Mononuclear cell (primary cell): ENCODE measurements around the gene TCTN1. TPM values are rescaled to one million over a fixed set of nuclear protein-coding genes. Genes with fewer than 3 reads are reported as not detected.
"Not testable (repeated sequence)": the region's sequence is repeated elsewhere in the genome, so short reads cannot be mapped to it uniquely, and the experiment has no call there.

Source experiments
- H3K27me3 ChIP-seq: 2 replicates; pipeline ENCODE4 v1.6.0; 2011; ENCODE audit warnings: low read length, control low read depth; ENCODE audit not compliant: insufficient read depth
- H3K4me1 ChIP-seq: 2 replicates; pipeline ENCODE4 v1.5.1; 2011; ENCODE audit warnings: mild to moderate bottlenecking, low read length, control low read depth; ENCODE audit not compliant: insufficient read depth
- H3K4me3 ChIP-seq: 2 replicates; pipeline ENCODE4 v1.5.1; 2011; ENCODE audit warnings: mild to moderate bottlenecking, low read length, moderate library complexity
- H3K9me3 ChIP-seq: 2 replicates; pipeline ENCODE4 v1.5.1; 2011; ENCODE audit warnings: low read depth, mild to moderate bottlenecking, control low read depth, low read length
- total RNA-seq: library from RNA; depleted of rRNA; stranded (reverse); fragments of >200 nt; gene quantifications from one replicate; pipeline ENCODE4 v1.2.3, GENCODE V29; 2012

TCTN1 gene
- total RNA-seq = 7.9 TPM

DNA sequence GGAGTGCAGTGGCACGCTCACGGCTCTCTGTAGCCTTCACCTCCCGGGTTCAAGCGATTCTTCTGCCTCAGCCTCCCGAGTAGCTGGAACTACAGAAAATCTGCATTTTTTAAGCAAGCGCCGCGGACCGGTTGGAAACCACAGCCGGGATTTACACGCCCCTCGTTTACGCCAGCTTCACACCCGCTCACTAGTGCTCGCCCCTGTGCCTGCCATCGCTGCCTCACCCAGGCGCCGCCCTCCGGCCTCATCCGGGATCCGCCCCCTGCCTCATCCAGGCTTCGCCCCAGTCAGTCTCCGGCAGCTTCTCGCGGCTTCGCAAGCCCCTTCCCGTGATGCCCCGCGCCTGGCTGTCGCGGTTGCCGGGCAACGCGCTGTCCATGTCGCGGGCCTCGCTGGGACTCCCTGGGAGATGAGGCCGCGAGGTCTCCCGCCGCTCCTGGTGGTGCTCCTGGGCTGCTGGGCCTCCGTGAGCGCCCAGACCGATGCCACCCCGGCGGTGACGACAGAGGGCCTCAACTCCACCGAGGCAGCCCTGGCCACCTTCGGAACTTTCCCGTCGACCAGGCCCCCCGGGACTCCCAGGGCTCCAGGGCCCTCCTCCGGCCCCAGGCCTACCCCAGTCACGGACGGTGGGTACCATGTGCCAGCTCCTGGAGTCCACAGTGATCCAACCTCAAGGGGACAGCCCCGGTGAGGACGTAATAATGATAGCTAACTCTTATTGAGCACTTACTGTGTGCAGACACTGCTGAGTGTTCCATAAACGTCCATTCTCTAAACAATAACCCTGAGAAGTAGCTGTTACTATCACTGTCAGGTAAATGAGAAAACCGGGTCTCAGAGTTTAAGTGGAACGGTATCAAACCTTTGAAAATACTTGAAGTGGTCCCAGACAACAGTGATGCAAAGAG is at the start of gene TCTN1:
Gene TCTN1 (plus strand): TSS at position 359 of the 914 bp plus-strand sequence. CDS start 54 bp downstream, at position 413.
- Histone ChIP-seq H3K4me3 (peak within 1 kb of the TSS; percentile 50), H3K9me3 (no peaks in the 10 kb centered on the region), H3K4me1 (peaks cover 37% of the 10 kb centered on the region), H3K27me3 (no peaks in the 10 kb centered on the region)

DNA sequence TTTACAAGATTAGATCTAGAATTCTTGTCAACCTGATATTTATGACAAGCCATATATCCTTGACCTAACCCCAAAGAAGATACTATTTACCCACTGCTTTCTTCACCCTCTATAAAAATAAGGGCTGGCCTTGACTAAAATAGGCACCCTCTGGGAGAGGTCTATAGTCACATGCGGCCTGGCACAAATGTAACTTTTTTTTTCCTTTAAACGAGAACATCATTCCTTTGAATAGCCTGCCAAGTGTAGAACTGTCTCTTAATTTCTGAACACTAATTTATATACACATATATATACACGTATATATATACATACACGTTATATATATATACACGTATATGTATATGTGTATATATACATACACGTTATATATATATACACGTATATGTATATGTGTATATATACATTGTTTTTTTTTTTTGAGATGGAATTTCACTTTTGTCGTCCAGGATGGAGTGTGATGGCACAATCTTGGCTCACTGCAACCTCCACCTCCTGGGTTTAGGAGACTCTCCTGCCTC is 49.4 kb upstream of the TCTN1 start:
- Histone ChIP-seq H3K4me1 (peaks cover 68% of the 10 kb centered on the region), H3K9me3 (no peaks in the 10 kb centered on the region), H3K4me3 (no peak overlapping the region), H3K27me3 (no peaks in the 10 kb centered on the region)

DNA sequence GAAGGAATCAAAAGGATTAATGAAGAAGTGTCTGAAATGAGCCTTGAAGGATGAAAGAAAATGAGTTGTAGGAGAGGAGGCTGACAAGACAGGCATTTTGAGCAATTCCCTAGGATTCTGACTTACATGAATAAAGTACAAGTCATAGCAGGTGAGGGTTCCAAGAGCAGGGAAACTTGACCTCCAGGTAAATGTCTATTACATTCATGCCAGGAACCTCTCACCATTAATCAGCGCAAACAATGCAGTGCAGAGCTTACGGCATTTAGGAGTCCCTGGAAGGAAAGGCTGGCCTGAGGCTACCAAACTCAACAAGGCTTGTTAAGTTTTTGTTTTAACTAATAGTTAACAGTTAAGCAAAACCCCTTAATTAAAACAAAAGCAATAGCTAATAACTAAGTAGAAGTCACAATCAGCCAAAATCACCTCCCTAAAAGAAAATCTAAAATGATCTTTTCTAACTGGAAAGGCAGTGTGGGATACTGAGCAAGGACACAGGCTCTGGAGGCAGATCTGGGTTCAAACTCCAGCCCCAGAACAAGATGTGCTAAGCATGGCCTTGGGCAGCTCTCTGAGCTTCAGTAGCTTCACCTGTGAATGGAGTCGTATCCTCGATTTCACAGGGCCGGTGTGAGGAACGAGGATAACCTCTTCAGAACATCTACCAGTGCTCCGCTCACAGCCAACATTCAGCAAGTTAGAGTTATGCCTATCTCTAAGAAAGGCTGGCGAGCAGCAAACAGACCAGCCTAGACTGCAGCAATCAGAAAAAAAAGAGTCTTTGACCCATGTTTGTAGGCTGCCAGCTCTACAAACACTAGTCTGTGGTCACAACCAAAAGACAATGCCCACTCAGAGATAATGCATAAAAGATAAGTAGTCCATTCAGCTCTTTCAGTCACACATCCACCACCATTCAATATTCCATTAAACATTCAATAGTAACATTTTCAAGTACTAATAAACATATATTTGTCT is 47.7 kb upstream of the TCTN1 start:
- H3K9me3 ChIP-seq = peaks cover under 1% of the 10 kb centered on the region
- H3K4me3 ChIP-seq = no peak overlapping the region
- H3K4me1 ChIP-seq = peaks cover 54% of the 10 kb centered on the region
- H3K27me3 ChIP-seq = no peaks in the 10 kb centered on the region

DNA sequence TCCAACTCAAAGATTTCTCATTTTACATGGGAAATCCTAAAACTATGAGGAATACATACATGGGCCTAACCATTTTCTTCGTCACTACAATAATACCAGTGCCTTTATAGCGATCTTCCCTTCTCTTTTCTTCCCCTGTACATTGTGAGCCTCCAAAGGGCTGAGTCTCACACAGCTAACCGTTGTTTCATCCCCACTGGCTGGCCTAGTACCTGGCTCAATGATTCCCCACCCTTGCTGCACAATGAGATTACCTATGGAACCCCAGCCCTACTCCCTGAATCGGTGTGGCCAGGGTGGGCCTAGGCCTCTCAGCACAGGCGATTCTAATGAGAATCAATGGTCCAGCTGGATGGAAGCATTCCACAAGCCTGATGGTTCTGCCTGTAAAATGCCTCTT is 46.9 kb upstream of the TCTN1 start:
- Histone ChIP-seq H3K4me3 (no peak overlapping the region), H3K9me3 (peaks cover 8% of the 10 kb centered on the region), H3K27me3 (no peaks in the 10 kb centered on the region), H3K4me1 (peaks cover 46% of the 10 kb centered on the region)

DNA sequence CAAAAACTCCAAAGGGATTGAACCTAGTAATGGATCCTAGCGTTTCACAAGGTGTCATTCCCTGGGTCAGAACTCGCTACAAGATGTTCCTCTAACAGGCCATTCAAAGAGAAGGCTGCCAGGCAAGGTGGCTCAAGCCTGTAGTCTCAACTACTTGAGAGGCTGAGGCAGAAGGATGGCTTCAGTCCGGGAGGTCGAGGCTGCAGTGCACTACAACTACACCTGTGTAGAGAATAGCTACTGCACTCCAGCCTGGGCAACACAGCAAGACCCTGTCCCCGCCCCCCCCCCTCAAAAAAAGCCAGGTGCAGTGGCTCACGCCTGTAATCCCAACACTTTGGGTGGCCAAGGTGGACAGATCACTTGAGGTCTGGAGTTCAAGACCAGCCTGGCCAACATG is 45.2 kb upstream of the TCTN1 start:
- Histone ChIP-seq H3K4me3 (no peak overlapping the region), H3K4me1 (peaks cover 31% of the 10 kb centered on the region), H3K9me3 (peaks cover 11% of the 10 kb centered on the region), H3K27me3 (no peaks in the 10 kb centered on the region)

DNA sequence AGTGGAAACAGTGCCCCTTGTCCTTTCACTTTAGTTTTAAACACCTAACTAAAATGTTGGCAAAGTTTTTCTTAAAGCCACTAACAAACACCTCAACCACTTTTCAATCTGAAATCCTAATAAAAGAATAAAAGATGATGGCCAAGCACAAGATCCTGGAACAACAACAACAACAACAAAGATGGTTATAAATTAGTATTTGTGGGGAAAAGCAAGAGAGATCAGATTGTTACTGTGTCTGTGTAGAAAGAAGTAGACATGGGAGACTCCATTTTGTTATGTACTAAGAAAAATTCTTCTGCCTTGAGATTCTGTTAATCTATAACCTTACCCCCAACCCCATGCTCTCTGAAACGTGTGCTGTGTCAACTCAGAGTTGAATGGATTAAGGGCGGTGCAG is 44.1 kb upstream of the TCTN1 start:
- H3K27me3 ChIP-seq, H3K4me3 ChIP-seq: not testable (repeated sequence)
- Histone ChIP-seq H3K9me3 (peaks cover 11% of the 10 kb centered on the region), H3K4me1 (peaks cover 31% of the 10 kb centered on the region)

DNA sequence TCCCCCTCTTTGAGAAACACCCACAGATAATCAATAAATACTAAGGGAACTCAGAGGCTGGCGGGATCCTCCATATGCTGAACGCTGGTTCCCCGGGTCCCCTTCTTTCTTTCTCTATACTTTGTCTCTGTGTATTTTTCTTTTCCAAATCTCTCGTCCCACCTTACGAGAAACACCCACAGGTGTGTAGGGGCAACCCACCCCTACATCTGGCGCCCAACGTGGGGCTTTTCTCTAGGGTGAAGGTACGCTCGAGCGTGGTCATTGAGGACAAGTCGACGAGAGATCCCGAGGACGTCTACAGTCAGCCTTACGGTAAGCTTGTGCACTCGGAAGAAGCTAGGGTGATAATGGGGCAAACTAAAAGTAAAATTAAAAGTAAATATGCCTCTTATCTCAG is 43.1 kb upstream of the TCTN1 start:
- H3K4me3 ChIP-seq, H3K27me3 ChIP-seq: not testable (repeated sequence)
- peaks cover 11% of the 10 kb centered on the region for H3K9me3 ChIP-seq
- peaks cover 36% of the 10 kb centered on the region for H3K4me1 ChIP-seq

DNA sequence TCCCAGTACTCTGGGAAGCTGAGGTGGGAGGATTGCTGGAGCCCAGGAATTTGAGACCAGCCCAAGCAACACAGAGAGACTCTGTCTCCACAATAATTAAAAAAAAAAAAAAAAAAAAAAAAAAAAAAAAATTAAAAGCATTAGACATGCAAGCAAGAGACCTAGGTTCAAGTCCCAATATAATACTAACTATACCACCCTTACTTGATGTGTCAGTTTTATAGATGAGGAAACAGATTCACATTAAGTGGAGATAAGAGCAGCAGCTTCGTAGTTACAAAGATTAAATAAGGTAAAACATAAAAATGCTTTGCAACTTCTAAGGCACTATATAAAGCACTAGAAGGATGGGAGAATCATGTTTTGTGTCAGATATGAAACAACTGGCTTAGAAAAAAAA is 39.9 kb upstream of the TCTN1 start:
- Histone ChIP-seq H3K27me3 (no peaks in the 10 kb centered on the region), H3K9me3 (peaks cover 11% of the 10 kb centered on the region), H3K4me3 (no peak overlapping the region), H3K4me1 (peaks cover 46% of the 10 kb centered on the region)

DNA sequence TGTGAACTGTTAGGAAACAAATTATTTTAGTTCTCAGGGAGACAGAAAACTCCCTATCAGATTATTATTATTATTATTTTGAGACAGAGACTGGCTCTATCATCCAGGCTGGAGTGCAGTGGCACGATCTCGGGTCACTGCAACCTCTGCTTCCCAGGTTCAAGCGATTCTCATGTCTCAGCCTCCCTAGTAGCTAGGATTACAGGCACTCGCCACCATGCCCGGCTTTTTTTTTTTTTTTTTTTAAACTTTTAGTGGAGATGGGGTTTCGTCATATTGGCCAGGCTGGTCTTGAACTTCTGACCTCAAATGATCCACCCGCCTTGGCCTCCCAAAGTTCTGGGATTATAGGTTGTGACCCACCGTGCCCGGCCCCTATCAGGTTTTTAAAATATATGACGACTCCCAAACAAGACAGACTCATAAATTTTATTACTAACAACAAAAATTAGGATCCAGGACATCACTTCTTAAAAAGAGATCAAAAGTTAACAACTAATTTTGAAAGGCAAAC is 39.2 kb upstream of the TCTN1 start:
- H3K4me3 ChIP-seq, H3K27me3 ChIP-seq: not testable (repeated sequence)
- H3K9me3 ChIP-seq = peaks cover 11% of the 10 kb centered on the region
- H3K4me1 ChIP-seq = peaks cover 53% of the 10 kb centered on the region

DNA sequence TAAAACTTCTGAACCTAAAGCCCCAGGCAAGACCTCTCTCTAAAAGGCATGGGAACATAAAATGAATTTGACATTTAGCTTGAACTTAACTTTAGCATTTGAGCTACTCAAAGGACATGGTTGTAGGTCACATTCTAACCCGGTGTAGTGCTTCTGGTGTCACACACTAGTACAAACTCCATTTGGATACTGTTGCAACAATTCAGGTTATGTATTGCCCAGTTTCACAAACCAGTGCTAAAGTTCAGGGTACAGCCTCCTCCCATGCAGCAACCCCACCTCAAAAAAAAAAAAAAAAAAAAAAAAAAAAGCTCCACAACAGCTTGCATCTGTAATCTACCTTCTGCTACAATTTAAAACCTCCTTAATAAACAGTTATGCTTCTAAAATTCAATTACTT is 38.6 kb upstream of the TCTN1 start:
- no peaks in the 10 kb centered on the region for H3K27me3 ChIP-seq
- peaks cover 58% of the 10 kb centered on the region for H3K4me1 ChIP-seq
- no peak overlapping the region for H3K4me3 ChIP-seq
- H3K9me3 ChIP-seq = peaks cover 11% of the 10 kb centered on the region

DNA sequence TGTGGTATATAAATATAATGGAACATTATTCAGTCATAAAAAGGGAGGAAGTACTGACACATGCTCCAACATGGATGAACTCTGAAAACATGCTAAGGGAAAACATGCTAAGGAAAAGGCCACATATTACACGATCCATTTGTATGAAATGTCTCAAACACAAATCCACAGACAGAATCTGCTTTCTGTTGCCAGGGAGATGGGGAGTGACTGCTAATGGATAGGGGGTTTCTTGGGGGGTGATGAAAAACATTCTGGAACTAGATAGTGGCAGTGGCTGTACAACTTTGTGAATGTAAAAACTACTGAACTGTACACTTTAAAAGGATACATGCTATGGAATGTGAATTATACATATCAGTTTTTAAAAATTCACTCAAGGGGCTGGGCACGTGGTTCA is 37.4 kb upstream of the TCTN1 start:
- Histone ChIP-seq H3K4me3 (no peak overlapping the region), H3K27me3 (no peaks in the 10 kb centered on the region), H3K4me1 (peaks cover 70% of the 10 kb centered on the region), H3K9me3 (peaks cover 8% of the 10 kb centered on the region)

DNA sequence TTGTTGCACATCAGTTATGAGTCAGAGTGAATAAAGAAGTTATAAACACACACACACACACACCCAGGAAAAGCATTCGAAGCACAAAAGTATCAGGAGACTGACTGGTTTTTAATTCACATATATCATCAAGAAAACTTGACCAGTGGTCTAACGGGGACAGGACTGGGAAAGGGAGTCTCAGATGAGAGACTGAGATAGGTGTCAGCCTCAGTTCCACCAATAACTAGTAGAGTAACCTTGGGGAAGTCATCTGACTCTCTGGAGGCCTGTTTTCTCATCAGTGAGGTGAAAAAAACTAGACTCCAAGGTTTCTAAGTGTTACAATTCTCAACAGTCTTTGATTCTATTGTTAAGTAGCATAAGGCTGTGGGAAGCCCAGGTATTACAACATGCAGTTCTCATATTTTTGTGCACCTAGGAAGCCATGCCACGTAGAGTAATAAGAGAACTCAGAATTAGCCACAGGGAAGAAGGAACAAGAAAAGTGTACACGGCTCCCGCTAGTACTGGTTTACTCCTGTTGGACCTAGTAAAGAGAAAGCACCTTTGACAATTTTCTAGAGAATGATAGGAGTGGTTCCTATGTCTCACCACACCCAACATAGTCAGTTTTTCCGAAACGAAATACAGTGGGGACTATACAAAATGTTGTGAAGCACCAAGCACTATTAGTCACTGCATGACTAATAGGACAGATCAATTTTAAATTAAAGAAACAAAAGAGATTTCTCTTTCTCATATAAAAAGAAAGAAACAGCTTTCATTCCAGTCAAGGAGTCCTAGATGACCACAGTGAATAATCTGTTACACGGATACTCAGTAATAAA is 35.9 kb upstream of the TCTN1 start:
- H3K27me3 ChIP-seq = no peaks in the 10 kb centered on the region
- H3K4me3 ChIP-seq = no peak overlapping the region
- no peaks in the 10 kb centered on the region for H3K9me3 ChIP-seq
- H3K4me1 ChIP-seq = peaks cover 76% of the 10 kb centered on the region

DNA sequence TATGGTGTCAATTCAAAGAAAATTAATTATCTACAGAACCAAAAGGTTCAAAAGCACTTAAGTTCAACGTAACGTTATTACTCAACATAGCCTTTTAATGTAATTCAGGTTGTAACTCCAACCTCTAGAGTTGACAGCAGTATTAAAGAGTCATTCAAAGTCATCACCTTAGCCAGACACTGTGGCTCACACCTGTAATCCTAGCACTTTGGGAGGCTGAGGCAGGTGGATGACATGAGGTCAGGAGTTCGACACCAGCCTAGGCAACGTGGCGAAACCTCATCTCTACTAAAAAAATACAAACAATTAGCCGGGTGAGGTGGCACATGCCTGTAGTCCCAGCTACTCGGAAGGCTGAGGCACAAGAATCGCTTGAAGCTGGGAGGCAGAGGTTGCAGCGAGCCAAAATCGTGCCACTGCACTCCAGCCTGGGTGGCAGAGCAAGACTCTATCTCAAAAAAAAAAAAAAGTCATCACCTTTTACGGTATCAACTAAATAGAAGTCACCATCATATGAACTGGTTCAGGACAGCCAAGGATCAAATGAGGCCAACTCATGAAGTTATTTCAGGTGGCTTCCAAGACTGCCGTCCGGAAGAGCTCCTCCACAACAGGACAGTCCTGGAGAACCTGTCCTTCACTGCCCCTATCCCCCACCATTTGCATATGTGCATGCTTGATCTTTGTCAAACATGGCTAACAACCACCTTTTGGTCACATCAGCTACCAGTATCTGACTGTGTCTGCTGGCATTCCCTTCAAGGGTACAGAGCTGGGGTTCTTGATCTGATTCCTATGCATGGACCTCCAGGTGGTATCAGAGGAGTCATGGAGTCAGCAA is 35.0 kb upstream of the TCTN1 start:
- Histone ChIP-seq H3K9me3 (no peaks in the 10 kb centered on the region), H3K27me3 (no peaks in the 10 kb centered on the region), H3K4me3 (no peak overlapping the region), H3K4me1 (peaks cover 79% of the 10 kb centered on the region)
